PFSK-1 (cell line): ENCODE measurements around the gene RHOJ.

Experiments used
- REST ChIP-seq, 2 experiments: IDR thresholded peaks; 2 replicates each; pipeline versions ENCODE4 v1.6.1 to v1.8.0; 2011 to 2012; ENCODE audit warnings: low read depth in 2 of 2, low read length in 2 of 2, control low read depth in 1 of 2, inconsistent platforms in 1 of 2, mild to moderate bottlenecking in 1 of 2, moderate library complexity in 1 of 2; ENCODE audit not compliant: insufficient read depth in 1 of 2
- TAF1 ChIP-seq: IDR thresholded peaks from 2 replicates; pipeline ENCODE4 v1.6.1; 2012; ENCODE audit warnings: low read length, control low read depth, borderline replicate concordance; ENCODE audit not compliant: insufficient read depth

GRCh38 chr14:63203618-63204406, 431 bp upstream of the RHOJ start:
- TF ChIP-seq REST (IDR thresholded peaks at IDR 0.05; ENCODE audit: insufficient read depth in 1 of 2, low read depth in 2 of 2, low read length in 2 of 2) (no peak), TAF1 (no peak)
